Activated naive CD4-positive, alpha-beta T cell treated with anti-CD3 and anti-CD28 coated beads, Interleukin-2, amount 50 U/mL, for 16 hours (primary cell): ENCODE results near the gene C16orf95.
A peak's percentile ranks its signal among the peaks of the same experiment; 100 is the strongest.

Experiments used
- DNase-seq: peaks from one replicate; pipeline ENCODE4 v3.0.0-alpha.2; 2020

Gene C16orf95

DNA sequence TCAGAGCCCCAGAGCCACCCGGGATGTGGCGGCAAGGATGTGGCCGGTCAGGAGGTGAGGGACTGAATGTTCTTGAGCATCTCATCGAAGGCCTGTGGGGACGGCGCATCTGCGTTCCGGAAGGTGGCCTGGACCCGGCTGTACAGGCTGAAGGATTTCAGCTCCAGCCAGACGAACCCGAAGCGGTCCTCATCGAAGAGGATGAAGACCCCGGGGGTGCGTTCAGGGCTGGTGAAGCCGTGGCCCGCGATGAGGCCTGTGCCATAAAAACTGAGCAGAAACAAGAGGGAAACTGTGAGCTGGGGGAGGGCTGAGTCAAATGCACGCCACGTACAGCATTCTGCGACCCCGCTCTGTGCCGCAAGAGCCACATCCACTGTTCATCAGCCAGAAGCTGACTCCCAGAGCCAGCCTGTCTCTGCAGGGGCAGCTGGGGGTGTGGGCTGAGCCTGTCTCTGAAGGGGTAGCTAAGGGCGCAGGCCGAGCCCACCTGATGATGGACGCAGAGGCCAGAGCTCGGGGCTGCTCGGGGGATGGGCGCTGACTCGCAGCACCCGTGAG lies 14.1 kb upstream of the C16orf95 start:
- no peak for DNase-seq

DNA sequence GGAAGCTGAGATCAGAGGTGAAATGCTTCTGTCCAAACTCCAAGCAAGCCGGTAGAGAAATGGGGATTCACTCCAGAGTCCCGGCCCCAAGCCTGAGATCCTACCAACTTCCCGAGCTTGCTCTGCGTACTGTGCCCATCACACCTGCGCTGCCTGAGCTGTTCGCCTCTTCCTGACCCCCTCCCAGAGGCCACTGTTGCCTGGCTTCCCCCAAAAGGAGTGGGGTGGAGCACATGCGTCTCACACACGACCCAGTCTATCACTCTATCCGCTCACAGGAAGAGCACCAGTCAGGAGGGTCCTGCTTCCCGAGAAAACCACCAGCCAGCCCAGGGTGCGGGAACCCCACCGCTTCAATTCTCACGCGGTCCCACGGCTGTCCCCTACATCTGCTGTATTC lies 13.5 kb upstream of the C16orf95 start:
- DNase-seq: no peak

DNA sequence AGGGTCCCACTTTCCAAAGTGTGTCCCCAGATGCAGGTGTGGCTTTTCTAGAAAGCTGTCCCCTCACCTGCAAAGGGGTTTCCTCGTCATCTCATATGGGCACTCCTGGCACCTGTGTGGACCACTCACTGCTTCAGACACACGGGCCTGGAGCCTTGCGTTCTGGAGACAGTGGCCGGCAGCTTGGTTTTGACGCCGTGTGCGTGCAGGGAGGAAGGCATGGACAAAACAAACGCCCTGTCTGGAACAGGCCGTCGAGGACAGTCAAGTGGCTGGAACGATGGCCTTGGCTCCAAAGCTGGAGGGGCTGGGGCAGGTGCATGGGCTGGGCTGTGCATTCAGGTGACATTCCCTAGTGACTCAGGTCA lies 13.0 kb upstream of the C16orf95 start:
- DNase-seq: no peak

DNA sequence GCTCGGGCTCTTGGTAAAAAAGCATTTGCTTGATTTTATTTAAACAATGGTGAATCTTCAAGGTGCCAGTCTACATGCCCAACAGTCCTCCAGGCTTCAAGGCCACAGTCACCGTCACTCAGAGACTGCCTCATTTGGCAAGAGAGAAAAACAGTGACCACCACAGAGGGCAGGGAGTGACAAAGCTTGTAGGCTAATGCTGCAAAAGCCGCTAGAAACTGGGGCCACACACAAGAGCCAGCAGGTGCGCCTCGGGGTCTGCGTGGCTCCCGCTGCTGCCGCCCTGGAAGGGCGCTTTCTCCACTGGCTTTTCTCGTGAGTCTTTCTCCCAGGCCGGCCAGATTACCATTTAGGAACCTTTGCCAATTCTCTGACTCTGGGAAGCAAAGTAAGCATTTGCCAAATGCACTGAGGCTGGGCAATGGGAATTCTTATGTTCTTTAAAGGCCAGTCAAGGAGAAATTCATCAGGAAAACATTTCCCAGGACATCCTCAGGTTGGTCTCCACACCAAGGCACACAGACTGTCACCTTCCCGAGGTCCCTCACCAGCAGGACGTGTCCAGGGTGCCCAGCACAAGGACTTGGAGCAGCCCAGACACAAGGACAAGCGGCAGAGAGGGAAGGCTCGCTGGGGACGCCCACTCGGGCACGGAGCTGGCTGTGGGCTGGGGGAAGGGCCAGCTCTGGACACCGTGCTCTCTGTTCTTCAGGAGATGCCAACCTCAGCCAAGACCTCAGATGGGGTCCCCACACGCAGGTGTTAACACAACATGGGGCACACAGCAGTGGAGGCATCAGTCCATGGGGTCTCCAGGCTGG lies 12.5 kb upstream of the C16orf95 start:
- DNase-seq: no peak

DNA sequence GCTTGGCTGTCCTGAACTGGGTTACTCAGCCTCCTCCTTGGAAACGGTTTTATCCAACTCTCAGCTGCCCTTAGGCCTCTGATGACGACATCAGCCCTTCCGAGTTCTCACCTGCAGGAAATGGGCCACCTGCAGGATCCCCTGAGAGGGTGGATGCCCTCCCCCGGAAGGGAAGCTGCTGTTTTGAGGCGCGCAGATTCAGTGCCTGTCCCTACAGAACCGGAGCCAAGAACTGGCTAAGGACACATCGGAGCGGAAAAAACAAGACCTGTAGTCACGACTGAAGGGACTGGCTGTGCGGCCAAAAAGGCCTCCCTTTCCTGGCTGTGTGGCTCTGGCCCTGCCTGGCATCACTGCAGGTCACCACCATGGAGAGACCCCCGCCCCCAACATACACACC lies 11.7 kb upstream of the C16orf95 start:
- no peak for DNase-seq

DNA sequence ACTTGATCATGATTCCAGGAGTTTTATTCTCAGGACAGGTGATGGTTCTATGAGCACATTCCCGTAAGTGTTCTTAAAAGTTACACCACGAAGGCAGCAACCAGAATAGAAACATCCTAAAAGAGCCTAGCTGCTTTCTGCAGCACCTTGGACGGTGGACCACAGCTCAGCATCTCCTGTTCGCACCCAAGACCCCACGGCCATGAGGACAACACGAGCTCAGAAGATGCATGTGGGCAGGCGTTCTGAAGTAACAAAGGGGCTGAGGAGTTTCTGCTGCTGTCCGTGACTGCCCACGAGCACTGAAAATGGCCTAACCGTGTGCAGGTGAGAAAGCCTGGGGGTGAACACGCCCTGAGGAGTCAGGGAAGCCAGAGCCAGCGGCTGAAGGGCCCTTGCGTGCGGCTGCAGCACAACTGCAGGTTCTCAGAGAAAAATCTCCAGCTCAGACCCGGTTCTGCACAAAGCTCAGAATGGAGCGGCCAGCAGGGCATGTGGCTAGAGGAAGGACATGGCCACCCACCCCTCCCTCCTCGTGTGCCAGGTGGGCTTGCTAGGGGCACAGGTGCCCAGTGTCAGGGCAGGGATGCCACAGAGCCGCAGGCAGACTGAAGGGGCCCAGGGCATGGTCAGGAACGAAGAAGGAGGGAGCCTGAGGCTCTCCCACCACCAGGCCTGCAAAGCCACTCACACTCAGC lies 10.8 kb upstream of the C16orf95 start:
- DNase-seq: no peak

DNA sequence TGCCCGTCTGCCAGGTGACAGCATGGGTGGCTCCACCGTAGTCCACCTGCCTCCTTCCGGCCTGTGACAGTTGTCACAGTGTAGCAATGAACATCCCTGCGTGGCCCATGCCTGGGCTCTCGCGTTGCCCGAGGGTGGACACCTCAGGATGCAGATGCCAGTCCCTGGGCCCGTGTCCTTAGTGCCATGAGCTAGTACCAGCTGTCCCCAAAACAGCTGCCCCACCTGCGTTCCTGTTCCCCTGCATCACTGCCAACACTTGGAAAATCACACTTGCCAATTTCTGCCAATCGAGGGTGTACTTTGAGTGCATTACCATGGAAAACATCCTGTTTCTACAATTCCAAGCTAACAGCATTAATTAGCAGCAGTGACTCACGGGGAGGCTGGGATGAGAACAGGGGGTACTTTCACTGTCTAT lies 9.0 kb upstream of the C16orf95 start:
- no peak for DNase-seq

DNA sequence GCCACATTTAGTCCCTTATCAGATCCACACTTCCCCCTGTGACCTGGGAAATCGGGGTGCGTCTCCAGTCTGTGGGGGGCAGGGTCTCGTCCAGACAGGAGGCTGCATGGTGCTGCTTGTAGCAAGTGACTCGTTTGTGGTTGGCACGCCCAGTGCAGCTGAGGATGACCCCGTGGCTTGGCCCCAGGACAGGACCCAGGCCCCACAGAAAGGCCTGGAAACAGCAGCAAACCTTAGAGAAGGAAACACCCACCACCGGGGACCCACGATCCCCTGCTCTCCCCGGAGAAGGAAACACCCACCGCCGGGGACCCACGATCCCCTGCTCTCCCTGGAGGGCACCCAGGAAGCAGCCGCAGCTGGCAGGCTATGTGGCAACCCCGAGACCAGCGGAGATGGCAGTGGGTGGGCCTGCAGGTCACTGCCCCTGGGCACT lies 8.2 kb upstream of the C16orf95 start:
- no peak for DNase-seq

DNA sequence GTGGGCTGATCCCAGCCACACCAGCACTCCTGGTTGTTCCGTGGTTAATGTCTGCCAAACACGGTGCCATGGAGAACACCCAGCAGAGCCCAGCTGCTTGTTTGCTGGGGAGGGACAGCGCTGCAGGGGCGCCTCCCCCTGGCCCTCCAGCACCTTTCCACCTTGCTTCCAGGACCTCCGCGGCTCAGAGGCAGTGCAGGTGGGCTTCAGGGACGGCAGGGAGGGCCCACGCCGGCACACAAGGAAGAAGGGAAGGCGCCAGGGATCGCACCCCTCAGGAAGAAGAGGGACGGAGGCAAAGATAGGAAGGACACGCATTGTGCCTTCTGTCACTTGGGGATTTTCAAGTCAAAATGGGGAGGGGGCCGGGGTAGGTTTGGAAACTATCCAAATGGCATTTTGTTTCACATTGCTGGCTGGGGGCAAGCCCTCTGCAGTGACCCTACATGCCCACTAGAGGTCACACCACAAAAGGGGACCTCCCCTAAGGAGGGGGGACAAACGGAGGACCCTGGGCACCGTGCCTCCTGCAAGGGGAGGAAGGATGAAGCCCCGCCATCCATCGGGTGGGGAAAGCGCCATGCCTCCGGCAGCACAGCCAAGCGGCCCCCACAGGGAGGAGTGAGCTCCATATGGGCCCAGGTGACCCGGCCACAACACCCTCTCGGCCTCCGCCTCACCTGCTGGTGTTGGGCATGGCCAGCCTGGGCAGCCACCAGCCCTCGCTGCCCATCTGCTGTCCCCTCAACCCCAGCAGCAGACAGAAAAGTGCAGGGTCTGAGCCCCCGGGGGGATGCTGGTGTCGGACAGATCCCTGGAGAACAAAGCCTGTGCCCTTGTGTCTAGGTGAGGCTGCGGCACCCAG lies 7.5 kb upstream of the C16orf95 start:
- peak; percentile 43 for DNase-seq

DNA sequence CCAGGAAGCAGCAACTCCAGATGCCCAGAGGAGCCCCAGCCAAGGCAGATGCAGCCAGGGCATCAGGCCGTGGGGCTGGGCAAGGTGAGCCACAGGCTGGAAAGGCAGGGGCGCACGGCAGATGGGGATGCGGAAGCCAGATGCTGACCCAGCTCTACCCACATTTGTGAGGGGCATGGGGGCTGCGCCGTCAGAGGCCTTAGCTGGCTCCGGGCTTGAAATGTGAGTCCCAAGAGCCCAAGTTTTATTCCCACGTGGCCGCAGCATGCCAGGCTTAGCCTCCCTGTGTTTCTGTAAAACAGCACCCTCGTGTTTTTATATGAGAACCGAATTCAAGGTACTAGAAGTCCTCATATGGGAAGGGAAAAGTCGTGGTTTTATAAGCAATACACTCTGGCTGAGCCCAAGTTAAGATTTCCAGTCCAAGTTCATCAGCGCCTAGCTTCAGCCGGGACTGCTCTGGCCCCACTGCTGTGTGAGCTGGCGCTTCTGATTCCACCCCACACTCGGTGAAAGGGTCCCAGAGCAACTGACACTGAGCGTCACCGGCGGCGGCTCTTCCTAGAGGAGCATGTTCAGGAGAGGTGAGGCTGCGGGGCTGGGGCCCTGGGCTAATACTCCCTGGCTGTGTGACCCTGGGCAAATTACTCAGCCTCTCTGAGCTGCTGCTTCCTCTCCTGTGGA lies 6.7 kb upstream of the C16orf95 start:
- no peak for DNase-seq

DNA sequence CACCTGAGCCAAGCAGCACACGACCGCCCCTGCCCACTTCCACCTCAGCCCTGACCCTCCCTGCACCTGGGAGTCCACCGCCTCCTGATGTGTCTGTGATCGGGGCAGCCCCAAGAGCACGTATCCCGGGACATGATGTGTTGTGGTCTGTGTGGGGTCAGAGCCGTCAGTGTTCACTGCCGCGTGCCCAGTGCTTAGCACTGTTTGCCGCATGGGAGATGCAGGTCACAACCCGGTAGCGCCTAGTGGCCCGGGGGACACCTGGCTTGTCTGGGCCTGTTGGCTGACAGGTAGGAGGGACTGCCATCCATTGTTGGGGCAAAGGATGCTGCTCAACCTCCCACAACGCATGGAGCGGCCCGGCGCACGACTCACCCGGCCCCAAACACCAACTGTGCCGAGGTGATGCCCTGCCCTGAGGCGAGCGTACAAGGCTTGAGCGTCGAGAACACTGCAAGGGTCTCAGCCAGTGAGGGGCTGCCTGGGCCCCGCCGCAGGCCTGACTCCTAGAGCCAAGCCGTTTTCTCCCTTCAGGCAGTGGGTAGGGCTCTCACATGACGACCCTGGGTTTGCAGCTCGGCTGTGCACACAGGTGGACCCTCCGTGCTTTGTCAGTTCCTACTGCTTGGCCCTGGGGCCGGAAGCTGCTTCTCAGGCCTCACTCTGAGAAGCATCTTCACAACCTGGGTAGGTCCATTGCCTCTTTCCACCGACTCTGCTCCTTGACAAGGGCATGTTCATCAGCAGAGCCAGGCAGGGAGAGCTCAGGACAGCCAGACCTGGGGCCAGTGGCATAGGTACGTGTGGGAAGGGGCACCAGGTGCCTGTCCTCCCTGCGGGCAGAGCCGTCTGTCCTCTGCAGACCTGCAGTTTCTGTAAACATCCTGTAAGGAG lies 5.9 kb upstream of the C16orf95 start:
- DNase-seq: no peak

DNA sequence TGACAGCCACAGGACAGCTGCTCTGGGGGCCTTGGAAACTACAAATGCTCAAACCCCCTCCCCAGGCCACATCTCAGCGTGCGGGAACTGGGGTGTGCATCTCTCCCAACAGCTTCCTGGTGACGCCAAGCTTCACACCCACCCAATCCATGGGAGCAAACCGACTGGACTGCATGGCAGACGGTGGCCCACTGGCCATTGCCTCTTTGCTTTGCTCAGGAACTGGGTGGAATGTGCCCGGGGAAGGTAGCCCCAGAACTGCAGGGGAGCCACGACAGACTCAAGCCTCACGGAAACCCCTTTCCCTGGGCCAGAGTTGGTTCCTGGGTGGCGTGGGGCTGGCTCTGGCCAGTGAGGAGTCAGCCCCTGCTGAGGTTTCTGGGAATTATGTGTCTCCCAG lies 5.2 kb upstream of the C16orf95 start:
- no peak for DNase-seq

DNA sequence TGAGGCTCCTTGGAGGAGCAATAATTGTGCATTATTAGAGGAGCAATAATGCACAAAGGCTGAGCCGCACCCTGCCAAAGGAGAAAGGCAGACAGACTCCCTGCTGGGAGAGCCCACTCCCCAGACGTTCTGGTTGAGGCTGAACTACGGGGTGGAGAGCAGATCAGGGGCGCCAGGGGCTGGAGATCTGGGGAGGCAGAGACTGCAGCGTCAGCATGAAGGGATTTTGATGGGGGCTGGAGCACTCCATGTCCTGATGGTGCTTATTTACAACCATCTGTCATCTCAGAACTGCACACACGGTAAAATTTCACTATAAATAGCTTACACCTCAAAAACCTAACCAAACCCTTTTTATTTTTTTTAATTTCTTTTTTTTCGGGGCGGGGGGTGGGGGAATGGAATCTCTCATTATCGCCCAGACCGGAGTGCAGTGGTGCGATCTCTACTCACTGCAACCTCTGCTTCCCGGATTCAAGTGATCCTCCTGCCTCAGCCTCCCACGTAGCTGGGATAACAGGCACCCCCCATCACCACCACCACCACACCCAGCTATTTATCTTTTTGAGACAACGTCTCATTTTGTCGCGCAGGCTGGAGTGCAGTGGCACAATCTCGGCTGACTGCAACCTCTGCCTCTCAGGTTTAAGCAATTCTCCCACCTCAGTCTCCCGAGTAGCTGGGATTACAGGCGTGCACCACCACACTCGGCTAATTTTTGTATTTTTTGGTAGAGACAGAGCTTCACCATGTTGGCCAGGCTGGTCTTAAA lies 4.3 kb upstream of the C16orf95 start:
- no peak for DNase-seq

DNA sequence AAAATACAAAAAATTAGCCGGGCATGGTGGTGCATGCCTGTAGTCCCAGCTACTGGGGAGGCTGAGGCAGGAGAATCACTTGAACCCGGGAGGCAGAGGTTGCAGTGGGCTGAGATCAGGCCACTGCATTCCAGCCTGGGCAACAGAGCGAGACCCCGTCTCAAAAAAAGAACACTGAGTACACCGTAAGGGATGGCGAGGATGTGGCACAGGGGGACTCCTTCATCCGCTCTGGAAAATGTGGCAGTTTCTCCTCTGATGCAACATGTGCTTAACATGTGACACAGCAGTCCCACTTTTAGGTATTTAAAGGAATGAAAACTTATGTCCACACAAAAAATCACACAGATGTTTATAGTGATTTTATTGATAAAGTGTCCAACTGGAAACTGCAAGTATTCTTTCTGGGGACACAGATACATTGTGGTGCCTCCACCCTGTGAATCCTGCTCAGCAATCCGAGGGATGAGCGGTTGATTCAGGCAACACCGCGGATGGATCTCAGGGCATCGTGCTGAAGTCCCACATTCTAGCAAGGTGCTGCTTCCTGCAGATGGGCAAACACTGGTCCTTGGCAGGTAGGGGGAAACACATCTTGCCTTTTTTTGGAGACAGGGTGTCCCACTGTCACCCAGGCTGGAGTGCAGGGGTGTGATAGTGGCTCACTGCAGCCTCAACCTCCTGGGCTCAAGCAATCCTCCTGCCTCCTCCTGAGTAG lies 3.5 kb upstream of the C16orf95 start:
- DNase-seq: no peak

DNA sequence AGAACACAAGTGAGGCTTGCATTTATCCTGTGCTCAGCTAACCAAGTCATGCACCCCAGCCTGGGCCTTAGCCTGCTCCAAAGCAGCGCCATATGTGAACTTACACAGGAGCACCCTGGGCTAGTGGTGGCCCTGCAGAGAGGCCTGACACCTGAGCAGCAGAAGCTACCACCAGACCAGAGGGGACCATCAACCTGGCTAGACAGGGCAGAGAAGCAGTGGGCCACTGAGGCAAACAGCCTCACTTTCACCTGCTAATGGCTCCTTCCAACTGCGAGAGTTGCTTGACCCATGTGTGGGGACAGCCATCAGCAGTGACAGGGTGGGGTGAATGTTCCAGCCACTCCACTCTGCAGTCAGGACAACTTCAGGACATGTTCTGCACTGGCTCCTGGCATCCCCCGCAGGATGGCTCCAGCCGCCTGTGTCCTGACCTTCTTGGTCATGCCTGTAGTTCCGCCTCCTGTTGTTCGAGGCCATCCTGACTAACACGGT lies 2.9 kb upstream of the C16orf95 start:
- DNase-seq: no peak

DNA sequence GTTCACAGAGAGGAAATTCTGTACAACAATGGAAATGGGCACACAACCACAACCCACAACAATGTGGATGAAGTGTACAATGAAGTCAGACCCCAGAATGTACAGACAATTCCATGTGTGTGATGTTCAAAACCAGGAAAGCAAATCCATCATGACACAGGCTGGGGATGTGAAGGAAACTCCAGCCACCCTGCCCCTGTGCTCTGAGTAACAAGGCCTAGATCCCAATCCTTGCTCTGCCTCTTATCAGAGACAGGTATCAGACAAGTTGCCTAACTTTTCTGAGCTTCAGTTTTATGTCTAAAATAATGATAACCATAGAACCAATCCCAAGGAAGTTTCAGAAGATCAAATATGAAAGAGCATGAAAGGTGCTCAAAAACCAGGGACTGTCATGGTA lies 1.8 kb upstream of the C16orf95 start:
- no peak for DNase-seq

DNA sequence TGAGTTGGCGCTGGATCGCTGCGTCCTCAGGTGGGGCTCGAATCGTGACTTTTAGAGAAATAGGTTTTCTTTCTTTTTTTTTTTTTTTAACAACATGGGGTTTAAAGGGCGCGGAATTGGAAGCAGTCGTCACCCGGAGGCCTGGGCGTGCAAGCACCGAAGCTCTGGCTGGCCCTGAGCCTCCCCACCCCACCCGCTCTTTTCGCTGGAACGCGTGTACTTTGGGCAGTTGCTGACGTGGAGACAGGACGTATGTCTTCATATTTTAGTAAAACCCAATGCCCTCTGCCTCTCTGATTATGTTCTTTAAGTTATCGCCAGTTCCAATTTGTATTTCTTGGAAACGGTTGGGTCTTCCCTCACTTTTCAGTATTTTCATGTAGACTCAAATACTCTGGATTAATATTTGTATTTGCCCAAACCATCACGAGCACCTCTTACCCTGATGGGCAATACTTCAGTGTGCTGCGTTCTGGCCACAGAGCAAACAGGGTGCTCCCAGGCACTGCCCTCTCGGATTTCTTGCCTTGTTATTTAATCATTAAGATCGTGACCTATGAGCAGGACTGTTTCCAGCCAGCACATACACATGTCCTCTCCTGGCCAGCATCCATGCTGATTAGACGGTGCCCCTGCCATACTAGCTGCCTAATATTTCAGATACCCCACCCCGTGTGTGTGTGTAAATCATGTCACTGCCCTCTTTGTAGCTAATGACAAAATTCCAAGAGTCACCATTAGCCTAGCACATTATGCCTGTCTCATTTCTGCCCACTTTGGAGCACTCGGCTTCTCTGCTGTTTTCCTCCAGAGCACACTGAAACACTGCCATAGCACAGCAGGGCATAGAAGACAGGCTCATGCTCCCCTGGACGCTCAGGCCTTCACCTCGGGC lies 805 bp upstream of the C16orf95 start:
- peak; percentile 51 for DNase-seq

DNA sequence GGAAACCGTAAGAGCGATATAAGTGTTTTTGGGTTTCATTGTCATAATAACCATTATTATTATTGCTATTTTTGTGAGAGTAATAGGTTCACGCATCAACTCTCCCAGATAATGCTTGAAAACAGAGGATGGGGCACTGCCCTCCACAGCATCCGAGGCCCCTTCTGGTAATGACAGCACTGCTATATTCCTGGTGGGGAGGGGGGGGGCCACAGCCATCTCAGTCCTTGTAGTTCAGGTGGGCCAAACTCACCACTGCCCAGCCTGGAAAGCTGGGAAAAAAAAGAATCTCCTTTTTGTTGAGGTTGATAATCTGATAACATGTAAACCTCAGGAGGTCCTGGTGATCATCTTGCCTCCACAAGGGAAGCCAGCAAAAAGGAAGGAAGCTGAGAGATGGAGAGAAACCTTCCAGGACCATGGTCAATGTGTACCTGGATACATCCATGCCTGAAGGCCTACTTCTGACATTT lies 706 bp downstream of the C16orf95 start:
- DNase-seq: no peak

DNA sequence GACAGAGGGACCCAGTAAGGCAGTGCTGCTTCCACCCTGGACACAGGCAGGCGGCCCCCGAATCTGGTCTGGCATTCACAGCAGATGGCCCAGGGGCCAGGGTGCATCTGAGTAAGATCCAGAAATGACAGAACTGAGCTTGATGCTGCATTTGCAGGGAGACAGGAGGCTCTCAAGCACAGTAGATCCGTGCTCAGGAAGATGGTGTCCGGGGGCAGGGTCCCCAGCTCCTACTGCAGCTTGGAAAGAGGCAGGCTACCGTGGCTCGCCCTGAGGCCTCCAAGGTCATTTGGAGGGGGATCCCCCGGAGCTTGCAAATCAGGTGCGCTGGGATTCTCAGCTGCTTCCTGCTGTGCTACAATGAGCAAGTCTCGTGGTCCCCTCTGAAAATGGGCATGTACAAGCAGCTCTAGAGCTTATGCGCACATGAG lies 2.2 kb downstream of the C16orf95 start:
- DNase-seq: no peak
